ENCODE results near the gene GUK1. TPM values are rescaled to one million over a fixed set of nuclear protein-coding genes. Genes with fewer than 3 reads are reported as not detected.

GUK1 gene
- total and polyA plus RNA-seq, 2 of the 4 experiments (the other 2 are of a cell fraction), result 465 to 548 TPM

- no TSS peak for BruUV-seq (replicated peaks)
- Histone ChIP-seq H3K27ac (ENCODE audit: insufficient read depth, low read length) (no peak overlapping the region), H2AFZ (replicated peaks; ENCODE audit: low read length, poor library complexity) (no peak overlapping the region), H4K91ac (ENCODE audit: insufficient read depth, low read depth, low read length) (no peak overlapping the region), H3K4me3 (ENCODE audit: insufficient read depth, low read depth, low read length) (no peak overlapping the region), H3K4me1 (ENCODE audit: control insufficient read depth, insufficient read depth, low read length) (peaks cover 9% of the 10 kb centered on the region), H3K4me2 (ENCODE audit: low read depth, low read length) (no peak overlapping the region), H2AK5ac (ENCODE audit: low read depth, low read length) (no peak overlapping the region), H2BK120ac (ENCODE audit: low read depth, low read length) (no peak overlapping the region), H3K4ac (ENCODE audit: low read depth, low read length) (no peak overlapping the region), H3K23ac (ENCODE audit: low read depth, low read length) (no peak overlapping the region), H2BK5ac (ENCODE audit: low read depth, low read length, poor library complexity, severe bottlenecking) (no peak overlapping the region), H3K56ac (ENCODE audit: extremely low read depth, insufficient read depth, low read length) (no peak overlapping the region), H2AK9ac (replicated peaks; ENCODE audit: low read depth, low read length, poor library complexity) (no peak overlapping the region), H2BK20ac (ENCODE audit: low read depth, low read length) (no peak overlapping the region), H2BK15ac (ENCODE audit: low read depth, low read length) (no peak overlapping the region), H3K79me1 (ENCODE audit: low read depth in 1 of 2, low read length in 2 of 2) (peaks cover 0 to 60% of the 10 kb centered on the region in 2 experiments; a peak in 3 of 4 replicates), H3K9me3 (ENCODE audit: control insufficient read depth, insufficient read depth, low read length) (peaks cover 9% of the 10 kb centered on the region; the same call in 1 of the 2 replicates), H3K27me3 (ENCODE audit: control insufficient read depth, insufficient read depth, low read length) (no peaks in the 10 kb centered on the region), H3K36me3 (ENCODE audit: control insufficient read depth, insufficient read depth, low read length) (peaks cover 53% of the 10 kb centered on the region), H4K5ac (ENCODE audit: low read depth, low read length) (no peak overlapping the region), H4K20me1 (ENCODE audit: insufficient read depth, low read length) (peaks cover 100% of the 10 kb centered on the region), H3K9me1 (ENCODE audit: insufficient read depth, low read length) (peaks cover 35% of the 10 kb centered on the region), H4K8ac (ENCODE audit: low read depth in 2 of 2, low read length in 2 of 2) (no peak overlapping the region), H3K9ac (ENCODE audit: low read depth, low read length) (no peak overlapping the region), H3K18ac (ENCODE audit: low read depth, low read length) (no peak overlapping the region), H3K14ac (replicated peaks; ENCODE audit: low read depth, low read length) (no peak overlapping the region)
- TF ChIP-seq MXI1 (IDR thresholded peaks at IDR 0.05; ENCODE audit: borderline replicate concordance, low read depth, low read length) (no peak), NFE2L2 (IDR thresholded peaks at IDR 0.05; ENCODE audit: low read depth, low read length) (no peak), ELK1 (IDR thresholded peaks at IDR 0.05; ENCODE audit: borderline replicate concordance, low read depth, low read length) (no peak), MAZ (IDR thresholded peaks at IDR 0.05; ENCODE audit: borderline replicate concordance, low read depth, low read length) (no peak), CTCF (conservative IDR thresholded peaks at IDR 0.05; ENCODE audit: low read depth, low read length) (no peak), RAD21 (IDR thresholded peaks at IDR 0.05; ENCODE audit: low read length) (no peak), RFX5 (IDR thresholded peaks at IDR 0.05; ENCODE audit: low read depth, low read length) (no peak), CEBPB (IDR thresholded peaks at IDR 0.05; ENCODE audit: low read depth, low read length) (no peak), FOS (IDR thresholded peaks at IDR 0.05; ENCODE audit: low read depth, low read length) (no peak), POLR2A (IDR thresholded peaks at IDR 0.05; ENCODE audit: low read depth, low read length) (no peak), RCOR1 (IDR thresholded peaks at IDR 0.05; ENCODE audit: insufficient replicate concordance, low read length) (no peak), MAFK (IDR thresholded peaks at IDR 0.05; ENCODE audit: low read depth, low read length) (no peak), USF2 (IDR thresholded peaks at IDR 0.05; ENCODE audit: low read depth, low read length) (no peak)
- dilution Hi-C loops (cut with HindIII; ENCODE audit: low sequenced_read_pairs, unreplicated experiment), result no loop called here
- intact Hi-C loops (cut with micrococcal nuclease), result no loop called here
- POLR2A ChIA-PET (ENCODE audit: unreplicated experiment), result no interaction called here
- no peak for ATAC-seq (ENCODE audit: low read depth)
- CTCF ChIA-PET, result no interaction called here
- in situ Hi-C loops (cut with MboI; ENCODE audit: low sequenced_read_pairs), result no loop called here
- no peak for DNase-seq
- WGBS, 2 experiments (ENCODE audit: extremely low coverage in 2 of 2, insufficient read length in 1 of 2), result no CpG with 5 or more reads among the region's 4 CpGs
Observed at GRCh38 chr1:228095161-228095560, 44.9 kb upstream of the GUK1 start.
